SH-SY5Y (cell line): ENCODE measurements around the gene MAB21L4.

Source experiments
- GATA2 ChIP-seq: IDR thresholded peaks from 2 replicates; pipeline ENCODE4 v1.6.1; 2011; ENCODE audit warnings: mild to moderate bottlenecking, low read depth, low read length
- GATA3 ChIP-seq: IDR thresholded peaks from 2 replicates; pipeline ENCODE4 v1.6.1; 2011; ENCODE audit warnings: low read depth, mild to moderate bottlenecking, low read length, moderate library complexity

GRCh38 chr2:240909216-240909974 lies 13.4 kb upstream of the MAB21L4 start:
- TF ChIP-seq GATA3 (no peak), GATA2 (peak; percentile 97)
